ENCODE measurements around the gene NFIA.
A peak's percentile ranks its signal among the peaks of the same experiment; 100 is the strongest.

NFIA gene

GRCh38 chr1:61233121-61233660, 150.8 kb downstream of the NFIA start:
- no peak overlapping the region for H3K9ac ChIP-seq (ENCODE audit: low read length in 5 of 5)
- peak overlapping the region; percentile 14 for H3K27ac ChIP-seq (ENCODE audit: low read depth, low read length)

GRCh38 chr1:61234587-61234919, 152.2 kb downstream of the NFIA start:
- no peaks in the 10 kb centered on the region for H3K36me3 ChIP-seq (ENCODE audit: control insufficient read depth in 5 of 5, insufficient read depth in 5 of 5, low read length in 5 of 5)
- H3K27ac ChIP-seq (ENCODE audit: low read depth, low read length): no peak overlapping the region
- H3K9ac ChIP-seq (ENCODE audit: low read length in 5 of 5): no peak overlapping the region
- H3K27me3 ChIP-seq (ENCODE audit: control insufficient read depth in 5 of 5, insufficient read depth in 4 of 5, low read length in 5 of 5): no peaks in the 10 kb centered on the region
- H3K4me3 ChIP-seq (ENCODE audit: low read depth in 1 of 5, low read length in 5 of 5): no peak overlapping the region
- H3K4me1 ChIP-seq (ENCODE audit: control insufficient read depth in 5 of 5, insufficient read depth in 5 of 5, low read length in 5 of 5): peaks cover 0 to 16% (median 4%) of the 10 kb centered on the region in 5 donors
- no peaks in the 10 kb centered on the region for H3K9me3 ChIP-seq (ENCODE audit: control insufficient read depth in 5 of 5, low read length in 5 of 5)

More at GRCh38 chr1:61233121-61233660, 150.8 kb downstream of the NFIA start:
- H3K9me3 ChIP-seq (ENCODE audit: control insufficient read depth in 5 of 5, low read length in 5 of 5): no peaks in the 10 kb centered on the region
- H3K36me3 ChIP-seq (ENCODE audit: control insufficient read depth in 5 of 5, insufficient read depth in 5 of 5, low read length in 5 of 5): no peaks in the 10 kb centered on the region
- H3K27me3 ChIP-seq (ENCODE audit: control insufficient read depth in 5 of 5, insufficient read depth in 4 of 5, low read length in 5 of 5): no peaks in the 10 kb centered on the region
- H3K4me3 ChIP-seq (ENCODE audit: low read depth in 1 of 5, low read length in 5 of 5): no peak overlapping the region
- H3K4me1 ChIP-seq (ENCODE audit: control insufficient read depth in 5 of 5, insufficient read depth in 5 of 5, low read length in 5 of 5): peaks cover 0 to 18% (median 2%) of the 10 kb centered on the region in 5 donors

- H3K4me3 ChIP-seq (ENCODE audit: low read depth in 1 of 5, low read length in 5 of 5): no peak overlapping the region
- no peaks in the 10 kb centered on the region for H3K9me3 ChIP-seq (ENCODE audit: control insufficient read depth in 5 of 5, low read length in 5 of 5)
- H3K4me1 ChIP-seq (ENCODE audit: control insufficient read depth in 5 of 5, insufficient read depth in 5 of 5, low read length in 5 of 5): peaks cover 0 to 21% (median 11%) of the 10 kb centered on the region in 5 donors
- H3K9ac ChIP-seq (ENCODE audit: low read length in 5 of 5): no peak overlapping the region
- no peaks in the 10 kb centered on the region for H3K27me3 ChIP-seq (ENCODE audit: control insufficient read depth in 5 of 5, insufficient read depth in 4 of 5, low read length in 5 of 5)
- H3K27ac ChIP-seq (ENCODE audit: low read depth, low read length): no peak overlapping the region
- H3K36me3 ChIP-seq (ENCODE audit: control insufficient read depth in 5 of 5, insufficient read depth in 5 of 5, low read length in 5 of 5): no peaks in the 10 kb centered on the region
Measured at GRCh38 chr1:61237147-61237546, 154.8 kb downstream of the NFIA start.

GRCh38 chr1:61237659-61238358, 155.4 kb downstream of the NFIA start:
- H3K36me3 ChIP-seq (ENCODE audit: control insufficient read depth in 5 of 5, insufficient read depth in 5 of 5, low read length in 5 of 5): no peaks in the 10 kb centered on the region
- no peaks in the 10 kb centered on the region for H3K9me3 ChIP-seq (ENCODE audit: control insufficient read depth in 5 of 5, low read length in 5 of 5)
- H3K4me1 ChIP-seq (ENCODE audit: control insufficient read depth in 5 of 5, insufficient read depth in 5 of 5, low read length in 5 of 5): peaks cover 0 to 23% (median 14%) of the 10 kb centered on the region in 5 donors
- H3K27ac ChIP-seq (ENCODE audit: low read depth, low read length): peak overlapping the region; percentile 51
- no peak overlapping the region for H3K9ac ChIP-seq (ENCODE audit: low read length in 5 of 5)
- H3K4me3 ChIP-seq (ENCODE audit: low read depth in 1 of 5, low read length in 5 of 5): no peak overlapping the region
- no peaks in the 10 kb centered on the region for H3K27me3 ChIP-seq (ENCODE audit: control insufficient read depth in 5 of 5, insufficient read depth in 4 of 5, low read length in 5 of 5)

GRCh38 chr1:61238359-61238665, 156.0 kb downstream of the NFIA start:
- Histone ChIP-seq H3K27me3 (ENCODE audit: control insufficient read depth in 5 of 5, insufficient read depth in 4 of 5, low read length in 5 of 5) (no peaks in the 10 kb centered on the region), H3K9me3 (ENCODE audit: control insufficient read depth in 5 of 5, low read length in 5 of 5) (no peaks in the 10 kb centered on the region), H3K4me1 (ENCODE audit: control insufficient read depth in 5 of 5, insufficient read depth in 5 of 5, low read length in 5 of 5) (peaks cover 0 to 21% (median 13%) of the 10 kb centered on the region in 5 donors), H3K27ac (ENCODE audit: low read depth, low read length) (peak overlapping the region; percentile 51), H3K36me3 (ENCODE audit: control insufficient read depth in 5 of 5, insufficient read depth in 5 of 5, low read length in 5 of 5) (no peaks in the 10 kb centered on the region), H3K9ac (ENCODE audit: low read length in 5 of 5) (no peak overlapping the region), H3K4me3 (ENCODE audit: low read depth in 1 of 5, low read length in 5 of 5) (no peak overlapping the region)

GRCh38 chr1:61240878-61241277, 158.5 kb downstream of the NFIA start:
- Histone ChIP-seq H3K27ac (ENCODE audit: low read depth, low read length) (peak overlapping the region; percentile 84), H3K4me1 (ENCODE audit: control insufficient read depth in 5 of 5, insufficient read depth in 5 of 5, low read length in 5 of 5) (peaks cover 0 to 26% (median 21%) of the 10 kb centered on the region in 5 donors), H3K4me3 (ENCODE audit: low read depth in 1 of 5, low read length in 5 of 5) (peak overlapping the region in 1 of 5 donors; percentile 45)

GRCh38 chr1:61241411-61241838, 159.1 kb downstream of the NFIA start:
- Histone ChIP-seq H3K36me3 (ENCODE audit: control insufficient read depth in 5 of 5, insufficient read depth in 5 of 5, low read length in 5 of 5) (no peaks in the 10 kb centered on the region), H3K4me1 (ENCODE audit: control insufficient read depth in 5 of 5, insufficient read depth in 5 of 5, low read length in 5 of 5) (peaks cover 0 to 26% (median 21%) of the 10 kb centered on the region in 5 donors), H3K9ac (ENCODE audit: low read length in 5 of 5) (peak overlapping the region; percentile 11 to 70 (median 40)), H3K9me3 (ENCODE audit: control insufficient read depth in 5 of 5, low read length in 5 of 5) (no peaks in the 10 kb centered on the region), H3K27me3 (ENCODE audit: control insufficient read depth in 5 of 5, insufficient read depth in 4 of 5, low read length in 5 of 5) (no peaks in the 10 kb centered on the region), H3K27ac (ENCODE audit: low read depth, low read length) (peak overlapping the region; percentile 84), H3K4me3 (ENCODE audit: low read depth in 1 of 5, low read length in 5 of 5) (peak overlapping the region; percentile 45 to 76 (median 50))

More at GRCh38 chr1:61240878-61241277, 158.5 kb downstream of the NFIA start:
- no peaks in the 10 kb centered on the region for H3K9me3 ChIP-seq (ENCODE audit: control insufficient read depth in 5 of 5, low read length in 5 of 5)
- peak overlapping the region in 3 of 5 donors; percentile 0 to 21 (median 19) for H3K9ac ChIP-seq (ENCODE audit: low read length in 5 of 5)
- H3K36me3 ChIP-seq (ENCODE audit: control insufficient read depth in 5 of 5, insufficient read depth in 5 of 5, low read length in 5 of 5): no peaks in the 10 kb centered on the region
- no peaks in the 10 kb centered on the region for H3K27me3 ChIP-seq (ENCODE audit: control insufficient read depth in 5 of 5, insufficient read depth in 4 of 5, low read length in 5 of 5)

GRCh38 chr1:61241973-61242381, 159.6 kb downstream of the NFIA start:
- peak overlapping the region in 3 of 5 donors; percentile 11 to 70 (median 40) for H3K9ac ChIP-seq (ENCODE audit: low read length in 5 of 5)
- H3K4me1 ChIP-seq (ENCODE audit: control insufficient read depth in 5 of 5, insufficient read depth in 5 of 5, low read length in 5 of 5): peaks cover 0 to 26% (median 21%) of the 10 kb centered on the region in 5 donors
- H3K9me3 ChIP-seq (ENCODE audit: control insufficient read depth in 5 of 5, low read length in 5 of 5): no peaks in the 10 kb centered on the region
- no peaks in the 10 kb centered on the region for H3K27me3 ChIP-seq (ENCODE audit: control insufficient read depth in 5 of 5, insufficient read depth in 4 of 5, low read length in 5 of 5)
- peak overlapping the region; percentile 45 to 76 (median 50) for H3K4me3 ChIP-seq (ENCODE audit: low read depth in 1 of 5, low read length in 5 of 5)
- H3K36me3 ChIP-seq (ENCODE audit: control insufficient read depth in 5 of 5, insufficient read depth in 5 of 5, low read length in 5 of 5): no peaks in the 10 kb centered on the region
- peak overlapping the region; percentile 84 for H3K27ac ChIP-seq (ENCODE audit: low read depth, low read length)

GRCh38 chr1:61244114-61244513, 161.8 kb downstream of the NFIA start:
- Histone ChIP-seq H3K36me3 (ENCODE audit: control insufficient read depth in 5 of 5, insufficient read depth in 5 of 5, low read length in 5 of 5) (no peaks in the 10 kb centered on the region), H3K9me3 (ENCODE audit: control insufficient read depth in 5 of 5, low read length in 5 of 5) (no peaks in the 10 kb centered on the region), H3K9ac (ENCODE audit: low read length in 5 of 5) (peak overlapping the region in 2 of 5 donors; percentile 8 to 30), H3K4me3 (ENCODE audit: low read depth in 1 of 5, low read length in 5 of 5) (no peak overlapping the region), H3K27me3 (ENCODE audit: control insufficient read depth in 5 of 5, insufficient read depth in 4 of 5, low read length in 5 of 5) (no peaks in the 10 kb centered on the region), H3K27ac (ENCODE audit: low read depth, low read length) (peak overlapping the region; percentile 84), H3K4me1 (ENCODE audit: control insufficient read depth in 5 of 5, insufficient read depth in 5 of 5, low read length in 5 of 5) (peaks cover 0 to 33% (median 30%) of the 10 kb centered on the region in 5 donors)

GRCh38 chr1:61245696-61246400, 163.5 kb downstream of the NFIA start:
- Histone ChIP-seq H3K4me1 (ENCODE audit: control insufficient read depth in 5 of 5, insufficient read depth in 5 of 5, low read length in 5 of 5) (peaks cover 0 to 33% (median 30%) of the 10 kb centered on the region in 5 donors), H3K27ac (ENCODE audit: low read depth, low read length) (no peak overlapping the region), H3K9ac (ENCODE audit: low read length in 5 of 5) (no peak overlapping the region), H3K4me3 (ENCODE audit: low read depth in 1 of 5, low read length in 5 of 5) (no peak overlapping the region), H3K9me3 (ENCODE audit: control insufficient read depth in 5 of 5, low read length in 5 of 5) (no peaks in the 10 kb centered on the region), H3K27me3 (ENCODE audit: control insufficient read depth in 5 of 5, insufficient read depth in 4 of 5, low read length in 5 of 5) (no peaks in the 10 kb centered on the region), H3K36me3 (ENCODE audit: control insufficient read depth in 5 of 5, insufficient read depth in 5 of 5, low read length in 5 of 5) (no peaks in the 10 kb centered on the region)
